Activated T-helper 2 cell treated with anti-CD3 and anti-CD28 coated beads, Interferon-gamma antibody, Interleukin-2, Interleukin-4, amounts not matched to agents 10 μg/mL and 5 μg/mL and 100 μg/mL, durations not matched to agents 14 hours and 24 hours and 36 hours (primary cell): ENCODE data around the gene GPX7. TPM values are rescaled to one million over a fixed set of nuclear protein-coding genes. Genes with fewer than 3 reads are reported as not detected.
A peak's percentile ranks its signal among the peaks of the same experiment; 100 is the strongest.

Experiments used
- DNase-seq: peaks from one replicate; pipeline ENCODE4 v3.0.0; 2021; ENCODE audit warnings: low spot score
- H3K27ac Mint-ChIP-seq: one replicate; pipeline ENCODE4 v1.8.0; 2021; ENCODE audit warnings: mixed read lengths
- H3K27me3 Mint-ChIP-seq: one replicate; pipeline ENCODE4 v1.8.0; 2021; ENCODE audit warnings: low read depth, mixed read lengths
- H3K36me3 Mint-ChIP-seq: one replicate; pipeline ENCODE4 v1.8.0; 2021; ENCODE audit warnings: low read depth, mixed read lengths
- H3K4me1 Mint-ChIP-seq: one replicate; pipeline ENCODE4 v1.8.0; 2021; ENCODE audit warnings: low read depth, mixed read lengths
- H3K4me3 Mint-ChIP-seq: one replicate; pipeline ENCODE4 v1.8.0; 2021; ENCODE audit warnings: low read depth, mild to moderate bottlenecking, moderate library complexity, mixed read lengths
- H3K9me3 Mint-ChIP-seq: one replicate; pipeline ENCODE4 v1.8.0; 2021; ENCODE audit warnings: mixed read lengths
- intact Hi-C: fragments of 100-400 bp; cut with micrococcal nuclease; formaldehyde crosslinking; loops from one replicate; pipeline ENCODE4 v1.15.1; 2023
- total RNA-seq: library from RNA; stranded (reverse); gene quantifications from 2 replicates; pipeline ENCODE4 v1.2.3, GENCODE V29; 2022

GPX7 gene
- 29.9 and 31.1 TPM in 2 replicates for total RNA-seq

DNA sequence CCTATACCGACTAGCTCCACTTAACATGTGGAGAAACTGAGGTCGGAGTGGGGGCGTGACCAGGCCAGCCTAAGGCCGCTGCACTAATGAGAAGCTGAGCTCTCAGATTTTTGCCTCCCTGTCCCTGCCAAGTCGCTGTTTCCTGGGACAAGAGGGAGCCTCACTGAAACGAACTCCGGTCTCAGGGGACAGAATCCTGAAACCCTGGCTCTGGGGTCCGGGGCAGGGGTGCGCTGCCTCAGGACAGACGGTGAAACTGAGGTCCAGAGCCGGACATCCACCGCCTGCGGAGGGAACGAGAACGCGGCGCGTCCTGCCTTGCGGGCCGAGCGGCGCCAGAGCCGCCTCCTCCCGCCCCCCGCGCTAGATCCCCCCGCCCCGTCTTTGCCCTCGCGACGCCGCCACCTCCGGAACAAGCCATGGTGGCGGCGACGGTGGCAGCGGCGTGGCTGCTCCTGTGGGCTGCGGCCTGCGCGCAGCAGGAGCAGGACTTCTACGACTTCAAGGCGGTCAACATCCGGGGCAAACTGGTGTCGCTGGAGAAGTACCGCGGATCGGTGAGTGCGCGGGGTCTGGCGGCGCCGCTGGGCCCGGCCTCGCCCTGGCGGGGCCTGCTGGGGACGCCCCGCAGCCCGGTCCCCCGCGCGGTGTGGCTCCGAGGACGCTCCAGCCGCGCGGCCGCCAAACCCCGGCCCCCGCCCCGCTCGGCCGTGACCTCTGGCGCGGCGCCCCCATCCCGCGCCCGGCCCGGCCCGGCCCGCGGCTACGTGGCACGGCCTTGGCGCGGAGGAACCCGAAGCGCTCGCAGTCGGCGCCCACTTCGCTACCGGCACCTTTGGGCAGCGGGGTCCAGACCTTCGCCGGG lies at the start of gene GPX7:
TSS of gene GPX7 (plus strand) at position 381 of the 865 bp plus-strand sequence. CDS start at position 420, 39 bp downstream.
- Mint-ChIP-seq H3K27me3 (peaks cover 5% of the 10 kb centered on the region), H3K36me3 (peaks cover 31% of the 10 kb centered on the region), H3K27ac (peak within 1 kb of the TSS; percentile 87), H3K4me3 (peak within 1 kb of the TSS; percentile 86), H3K9me3 (no peaks in the 10 kb centered on the region), H3K4me1 (peaks cover 22% of the 10 kb centered on the region)
- intact Hi-C loops: loop anchor here (2.0 kb wide), 2 partner anchors 31 to 49 kb away; partner anchors contain the start of genes SHISAL2A and TUT4
- DNase-seq: peak; percentile 53

GRCh38 chr1:52552505-52553361 lies 49.4 kb upstream of the GPX7 start, which contains the start of gene TUT4:
TSS of gene TUT4 (minus strand) at chr1:52553092. CDS start at chr1:52526280, 26,812 bp downstream.
- Mint-ChIP-seq H3K9me3 (no peaks in the 10 kb centered on the region), H3K27ac (no peak within 1 kb of the TSS), H3K27me3 (peaks cover 2% of the 10 kb centered on the region), H3K4me3 (peak within 1 kb of the TSS; percentile 72), H3K36me3 (no peaks in the 10 kb centered on the region), H3K4me1 (peaks cover 20% of the 10 kb centered on the region)
- peak; percentile 70 for DNase-seq
- intact Hi-C loops: loop anchor here (1.0 to 5.0 kb wide), 7 partner anchors 50 to 496 kb away; partner anchors contain the start of genes BTF3L4, GPX7, ORC1 and PRPF38A

DNA sequence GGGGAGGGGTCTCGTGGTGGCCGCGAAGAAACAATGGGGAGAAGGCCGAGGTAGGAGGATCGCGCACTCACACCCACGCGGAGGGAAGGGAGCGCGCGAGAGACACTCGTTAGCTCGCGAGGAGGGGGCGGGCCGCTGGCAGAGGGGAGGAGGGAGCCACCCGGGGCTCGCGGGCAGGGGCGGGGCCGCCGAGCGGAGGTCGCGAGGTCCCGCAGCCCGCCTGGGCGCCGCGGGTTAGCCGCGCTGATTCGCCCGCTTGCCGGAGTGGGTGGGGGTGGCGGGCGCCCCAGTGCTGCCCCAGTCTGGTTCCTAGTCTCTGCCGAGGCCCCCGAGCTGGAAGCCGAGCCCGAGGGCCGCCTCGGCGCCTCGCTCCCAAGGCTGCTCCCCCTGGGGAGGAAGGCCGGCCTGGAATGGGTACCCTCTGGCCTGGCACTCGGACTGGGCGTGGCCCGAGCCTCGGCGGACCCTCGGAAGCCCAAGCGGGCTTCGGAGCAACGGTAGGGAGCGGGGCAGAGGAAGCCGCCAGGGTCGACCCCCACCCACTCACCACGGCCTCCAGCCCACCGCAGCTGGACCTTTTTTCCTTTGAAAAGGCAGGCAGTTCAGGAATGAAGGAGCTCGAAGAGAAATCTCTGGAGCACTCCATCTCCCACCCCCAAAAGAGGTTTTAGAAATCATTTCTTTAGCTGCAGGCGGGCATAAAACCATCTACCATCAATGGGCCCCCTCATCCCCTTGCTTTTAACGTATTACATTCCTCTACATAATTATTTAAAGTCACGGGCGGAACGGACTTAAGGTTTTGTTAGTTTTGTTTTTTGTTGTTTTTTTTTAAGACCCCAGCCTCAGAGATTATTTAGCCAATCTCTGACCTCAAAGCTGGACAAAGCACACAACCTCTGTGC lies 48.6 kb upstream of the GPX7 start:
- peak; percentile 81 for DNase-seq
- H3K4me1 Mint-ChIP-seq: peaks cover 20% of the 10 kb centered on the region
- H3K27ac Mint-ChIP-seq: no peak overlapping the region
- H3K36me3 Mint-ChIP-seq: no peaks in the 10 kb centered on the region
- intact Hi-C loops: loop anchor here (2.0 to 5.0 kb wide), 3 partner anchors 49 to 131 kb away; partner anchors contain the start of gene GPX7
- H3K4me3 Mint-ChIP-seq: peak overlapping the region; percentile 72
- H3K27me3 Mint-ChIP-seq: peaks cover 4% of the 10 kb centered on the region
- H3K9me3 Mint-ChIP-seq: no peaks in the 10 kb centered on the region

- DNase-seq: no peak
- H3K36me3 Mint-ChIP-seq: no peaks in the 10 kb centered on the region
- peaks cover 14% of the 10 kb centered on the region for H3K4me1 Mint-ChIP-seq
- peak overlapping the region; percentile 72 for H3K4me3 Mint-ChIP-seq
- H3K9me3 Mint-ChIP-seq: no peaks in the 10 kb centered on the region
- intact Hi-C loops: loop anchor here (5.0 kb wide), 2 partner anchors 83 to 132 kb away; no protein-coding TSS in a partner anchor
- peaks cover 6% of the 10 kb centered on the region for H3K27me3 Mint-ChIP-seq
- peak overlapping the region; percentile 36 for H3K27ac Mint-ChIP-seq
Measured at GRCh38 chr1:52554267-52554640, 47.9 kb upstream of the GPX7 start.

GRCh38 chr1:52554756-52555155 lies 47.4 kb upstream of the GPX7 start:
- H3K4me3 Mint-ChIP-seq: peak overlapping the region; percentile 66
- H3K27ac Mint-ChIP-seq: no peak overlapping the region
- intact Hi-C loops: loop anchor here (5.0 kb wide), 2 partner anchors 83 to 132 kb away; no protein-coding TSS in a partner anchor
- DNase-seq: no peak
- H3K27me3 Mint-ChIP-seq: peaks cover 6% of the 10 kb centered on the region
- H3K4me1 Mint-ChIP-seq: peaks cover 10% of the 10 kb centered on the region
- no peaks in the 10 kb centered on the region for H3K36me3 Mint-ChIP-seq
- H3K9me3 Mint-ChIP-seq: no peaks in the 10 kb centered on the region

DNA sequence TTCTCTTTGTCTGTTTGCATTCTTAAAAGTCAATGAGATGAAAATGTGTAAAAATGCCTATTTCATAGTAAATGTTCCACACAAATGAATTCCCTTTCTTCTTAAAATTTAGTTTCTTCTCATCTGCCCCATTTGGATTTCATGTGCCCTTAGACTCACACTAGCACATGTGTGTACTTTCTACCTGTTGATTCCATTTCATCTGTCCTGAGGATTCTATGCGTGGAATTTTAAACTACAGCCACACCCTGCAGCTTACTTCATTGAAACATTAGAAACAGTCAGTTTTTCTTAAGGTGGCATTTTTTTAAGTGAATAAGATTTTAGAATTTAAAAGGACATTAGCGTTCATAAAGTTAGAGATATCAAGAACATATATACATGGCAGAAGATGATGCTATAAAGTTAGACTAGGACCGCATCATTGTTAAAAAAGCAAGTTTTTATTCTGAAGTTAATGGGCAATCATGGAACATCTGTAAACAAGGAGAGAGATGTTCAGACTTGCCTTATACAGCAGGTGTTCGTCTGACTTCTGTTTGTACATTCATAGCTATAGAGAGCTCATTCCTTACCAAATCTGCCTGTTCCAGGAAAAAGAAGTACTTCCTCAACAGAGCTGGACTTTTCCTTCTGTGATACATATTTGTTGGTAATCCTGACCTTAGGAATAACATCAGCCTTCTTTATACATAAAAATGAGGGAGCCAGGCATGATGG lies 45.4 kb upstream of the GPX7 start:
- no peak overlapping the region for H3K4me3 Mint-ChIP-seq
- H3K36me3 Mint-ChIP-seq: no peaks in the 10 kb centered on the region
- peaks cover 7% of the 10 kb centered on the region for H3K4me1 Mint-ChIP-seq
- H3K27me3 Mint-ChIP-seq: peaks cover 6% of the 10 kb centered on the region
- DNase-seq: no peak
- no peak overlapping the region for H3K27ac Mint-ChIP-seq
- intact Hi-C loops: no loop called here
- H3K9me3 Mint-ChIP-seq: no peaks in the 10 kb centered on the region

- Mint-ChIP-seq H3K4me3 (no peak overlapping the region), H3K27ac (no peak overlapping the region), H3K36me3 (no peaks in the 10 kb centered on the region), H3K4me1 (peaks cover 6% of the 10 kb centered on the region), H3K9me3 (no peaks in the 10 kb centered on the region), H3K27me3 (peaks cover 6% of the 10 kb centered on the region)
- intact Hi-C loops: no loop called here
- DNase-seq: no peak
Measured at GRCh38 chr1:52558941-52559340, 43.2 kb upstream of the GPX7 start.

DNA sequence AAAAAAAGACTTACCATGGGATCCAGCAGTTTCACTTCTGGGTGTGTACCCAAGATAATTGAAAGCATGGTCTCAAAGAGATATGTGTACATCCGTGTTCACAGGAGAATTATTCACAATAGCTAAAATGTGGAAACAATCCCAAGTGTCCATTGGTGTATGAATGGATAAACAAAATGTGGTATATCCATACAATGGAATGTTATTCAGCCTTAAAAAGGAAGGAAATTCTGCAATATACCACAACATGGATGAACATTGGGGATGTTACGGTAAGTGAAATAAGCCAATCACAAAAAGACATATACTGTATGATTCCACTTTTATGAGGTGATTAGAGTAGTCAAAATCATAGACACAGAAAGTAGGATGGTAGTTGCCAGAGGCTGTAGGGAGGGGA lies 42.3 kb upstream of the GPX7 start:
- Mint-ChIP-seq H3K36me3 (no peaks in the 10 kb centered on the region), H3K27ac (no peak overlapping the region), H3K27me3 (peaks cover 6% of the 10 kb centered on the region), H3K4me1 (no peaks in the 10 kb centered on the region), H3K9me3 (no peaks in the 10 kb centered on the region), H3K4me3 (no peak overlapping the region)
- intact Hi-C loops: no loop called here
- DNase-seq: no peak

GRCh38 chr1:52562766-52563165 lies 39.4 kb upstream of the GPX7 start:
- no peak for DNase-seq
- Mint-ChIP-seq H3K36me3 (no peaks in the 10 kb centered on the region), H3K4me3 (no peak overlapping the region), H3K4me1 (no peaks in the 10 kb centered on the region), H3K27ac (no peak overlapping the region), H3K9me3 (no peaks in the 10 kb centered on the region), H3K27me3 (peaks cover 7% of the 10 kb centered on the region)
- intact Hi-C loops: no loop called here

DNA sequence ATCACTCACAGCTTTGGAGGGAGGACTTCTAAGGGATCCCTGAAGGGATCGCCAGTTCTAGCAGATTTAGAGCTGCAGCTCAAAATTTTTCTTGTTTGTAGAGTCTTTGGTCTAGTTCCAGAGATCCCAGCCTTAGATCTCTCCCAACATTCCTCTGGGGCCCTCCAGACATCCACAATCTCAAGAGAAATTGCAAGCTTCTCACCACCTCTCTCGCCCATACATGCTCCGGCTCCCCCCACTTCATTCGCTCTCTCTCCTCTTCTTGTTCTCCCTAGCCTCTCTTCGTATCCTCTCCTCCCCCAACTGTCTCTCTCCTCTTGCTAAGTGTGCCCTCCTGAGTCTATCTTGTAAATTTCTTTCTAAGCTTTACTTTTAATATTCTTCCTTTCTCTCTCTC lies 34.2 kb upstream of the GPX7 start:
- peaks cover 10% of the 10 kb centered on the region for H3K27me3 Mint-ChIP-seq
- H3K27ac Mint-ChIP-seq: no peak overlapping the region
- H3K9me3 Mint-ChIP-seq: no peaks in the 10 kb centered on the region
- H3K4me1 Mint-ChIP-seq: peaks cover 12% of the 10 kb centered on the region
- intact Hi-C loops: no loop called here
- H3K4me3 Mint-ChIP-seq: no peak overlapping the region
- H3K36me3 Mint-ChIP-seq: no peaks in the 10 kb centered on the region
- no peak for DNase-seq

GRCh38 chr1:52569449-52570210 lies 32.5 kb upstream of the GPX7 start:
- DNase-seq: no peak
- Mint-ChIP-seq H3K4me1 (peaks cover 15% of the 10 kb centered on the region), H3K27me3 (peaks cover 10% of the 10 kb centered on the region), H3K27ac (no peak overlapping the region), H3K36me3 (no peaks in the 10 kb centered on the region), H3K4me3 (no peak overlapping the region), H3K9me3 (no peaks in the 10 kb centered on the region)
- intact Hi-C loops: no loop called here
